ENCODE measurements around the gene APBA2. TPM values are rescaled to one million over a fixed set of nuclear protein-coding genes. Genes with fewer than 3 reads are reported as not detected.

Gene APBA2
- total and polyA plus RNA-seq, 2 of the 13 experiments (the other 11 are each of a cell fraction or from before 2014, with no cell fraction given) = 0.62 to 2.3 TPM

DNA sequence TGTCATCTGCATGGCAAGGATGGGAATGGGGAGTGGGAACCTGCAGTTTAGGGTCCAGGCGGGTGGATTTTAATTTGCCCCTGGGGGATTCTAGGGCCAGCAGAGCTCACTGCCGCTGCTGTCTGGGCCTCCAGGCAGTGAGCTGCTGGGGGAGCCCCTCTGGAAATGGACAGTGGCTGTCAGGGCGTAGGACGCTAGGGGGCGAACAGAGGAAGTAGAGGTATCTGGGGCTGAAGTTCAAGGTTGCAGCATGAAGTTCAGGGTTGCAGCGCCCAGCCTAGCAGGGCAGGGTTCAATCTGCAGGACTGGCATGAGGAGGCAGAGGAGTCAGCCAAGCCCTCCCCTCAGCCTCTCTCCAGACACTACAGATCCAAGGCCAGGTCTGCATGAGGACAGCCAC lies 49.5 kb downstream of the APBA2 start (continued):
- TF ChIP-seq, protein P1, sequence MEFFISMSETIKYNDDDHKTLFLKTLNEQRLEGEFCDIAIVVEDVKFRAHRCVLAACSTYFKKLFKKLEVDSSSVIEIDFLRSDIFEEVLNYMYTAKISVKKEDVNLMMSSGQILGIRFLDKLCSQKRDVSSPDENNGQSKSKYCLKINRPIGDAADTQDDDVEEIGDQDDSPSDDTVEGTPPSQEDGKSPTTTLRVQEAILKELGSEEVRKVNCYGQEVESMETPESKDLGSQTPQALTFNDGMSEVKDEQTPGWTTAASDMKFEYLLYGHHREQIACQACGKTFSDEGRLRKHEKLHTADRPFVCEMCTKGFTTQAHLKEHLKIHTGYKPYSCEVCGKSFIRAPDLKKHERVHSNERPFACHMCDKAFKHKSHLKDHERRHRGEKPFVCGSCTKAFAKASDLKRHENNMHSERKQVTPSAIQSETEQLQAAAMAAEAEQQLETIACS (CRISPR knock-in tag; IDR thresholded peaks at IDR 0.05) = no peak
- TF ChIP-seq, protein P2, sequence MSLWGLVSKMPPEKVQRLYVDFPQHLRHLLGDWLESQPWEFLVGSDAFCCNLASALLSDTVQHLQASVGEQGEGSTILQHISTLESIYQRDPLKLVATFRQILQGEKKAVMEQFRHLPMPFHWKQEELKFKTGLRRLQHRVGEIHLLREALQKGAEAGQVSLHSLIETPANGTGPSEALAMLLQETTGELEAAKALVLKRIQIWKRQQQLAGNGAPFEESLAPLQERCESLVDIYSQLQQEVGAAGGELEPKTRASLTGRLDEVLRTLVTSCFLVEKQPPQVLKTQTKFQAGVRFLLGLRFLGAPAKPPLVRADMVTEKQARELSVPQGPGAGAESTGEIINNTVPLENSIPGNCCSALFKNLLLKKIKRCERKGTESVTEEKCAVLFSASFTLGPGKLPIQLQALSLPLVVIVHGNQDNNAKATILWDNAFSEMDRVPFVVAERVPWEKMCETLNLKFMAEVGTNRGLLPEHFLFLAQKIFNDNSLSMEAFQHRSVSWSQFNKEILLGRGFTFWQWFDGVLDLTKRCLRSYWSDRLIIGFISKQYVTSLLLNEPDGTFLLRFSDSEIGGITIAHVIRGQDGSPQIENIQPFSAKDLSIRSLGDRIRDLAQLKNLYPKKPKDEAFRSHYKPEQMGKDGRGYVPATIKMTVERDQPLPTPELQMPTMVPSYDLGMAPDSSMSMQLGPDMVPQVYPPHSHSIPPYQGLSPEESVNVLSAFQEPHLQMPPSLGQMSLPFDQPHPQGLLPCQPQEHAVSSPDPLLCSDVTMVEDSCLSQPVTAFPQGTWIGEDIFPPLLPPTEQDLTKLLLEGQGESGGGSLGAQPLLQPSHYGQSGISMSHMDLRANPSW (CRISPR knock-in tag; IDR thresholded peaks at IDR 0.05; ENCODE audit: borderline replicate concordance) = no peak
- TF ChIP-seq, protein P3, sequence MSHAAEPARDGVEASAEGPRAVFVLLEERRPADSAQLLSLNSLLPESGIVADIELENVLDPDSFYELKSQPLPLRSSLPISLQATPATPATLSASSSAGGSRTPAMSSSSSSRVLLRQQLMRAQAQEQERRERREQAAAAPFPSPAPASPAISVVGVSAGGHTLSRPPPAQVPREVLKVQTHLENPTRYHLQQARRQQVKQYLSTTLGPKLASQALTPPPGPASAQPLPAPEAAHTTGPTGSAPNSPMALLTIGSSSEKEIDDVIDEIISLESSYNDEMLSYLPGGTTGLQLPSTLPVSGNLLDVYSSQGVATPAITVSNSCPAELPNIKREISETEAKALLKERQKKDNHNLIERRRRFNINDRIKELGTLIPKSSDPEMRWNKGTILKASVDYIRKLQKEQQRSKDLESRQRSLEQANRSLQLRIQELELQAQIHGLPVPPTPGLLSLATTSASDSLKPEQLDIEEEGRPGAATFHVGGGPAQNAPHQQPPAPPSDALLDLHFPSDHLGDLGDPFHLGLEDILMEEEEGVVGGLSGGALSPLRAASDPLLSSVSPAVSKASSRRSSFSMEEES (CRISPR knock-in tag; IDR thresholded peaks at IDR 0.05) = no peak
- TF ChIP-seq FOXJ3 (CRISPR knock-in tag; IDR thresholded peaks at IDR 0.05; ENCODE audit: borderline replicate concordance) (no peak), CEBPG (CRISPR knock-in tag; IDR thresholded peaks at IDR 0.05) (no peak), ZBTB7B (CRISPR knock-in tag; IDR thresholded peaks at IDR 0.05) (no peak), ZNF333 (CRISPR knock-in tag; IDR thresholded peaks at IDR 0.05; ENCODE audit: borderline replicate concordance) (no peak), POGZ (CRISPR knock-in tag; IDR thresholded peaks at IDR 0.05) (0 out of 2 replicates have a peak, but pooled peaks have one; percentile 28), AGO2 (optimal IDR thresholded peaks at IDR 0.05; ENCODE audit: low read depth, low read length) (no peak), TMF1 (CRISPR knock-in tag; IDR thresholded peaks at IDR 0.05; ENCODE audit: low read depth) (no peak), TARDBP (CRISPR knock-in tag; IDR thresholded peaks at IDR 0.05) (peak; percentile 33; the same call in 1 of the 2 replicates), NR2F2 (IDR thresholded peaks at IDR 0.05; ENCODE audit: borderline replicate concordance, low read depth) (no peak)
- TF ChIP-seq, protein P4, sequence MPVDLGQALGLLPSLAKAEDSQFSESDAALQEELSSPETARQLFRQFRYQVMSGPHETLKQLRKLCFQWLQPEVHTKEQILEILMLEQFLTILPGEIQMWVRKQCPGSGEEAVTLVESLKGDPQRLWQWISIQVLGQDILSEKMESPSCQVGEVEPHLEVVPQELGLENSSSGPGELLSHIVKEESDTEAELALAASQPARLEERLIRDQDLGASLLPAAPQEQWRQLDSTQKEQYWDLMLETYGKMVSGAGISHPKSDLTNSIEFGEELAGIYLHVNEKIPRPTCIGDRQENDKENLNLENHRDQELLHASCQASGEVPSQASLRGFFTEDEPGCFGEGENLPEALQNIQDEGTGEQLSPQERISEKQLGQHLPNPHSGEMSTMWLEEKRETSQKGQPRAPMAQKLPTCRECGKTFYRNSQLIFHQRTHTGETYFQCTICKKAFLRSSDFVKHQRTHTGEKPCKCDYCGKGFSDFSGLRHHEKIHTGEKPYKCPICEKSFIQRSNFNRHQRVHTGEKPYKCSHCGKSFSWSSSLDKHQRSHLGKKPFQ (CRISPR knock-in tag; IDR thresholded peaks at IDR 0.05; ENCODE audit: insufficient replicate concordance) = no peak

Measured in HepG2 (cell line).